ENCODE results near the gene BIN2.

BIN2 gene

GRCh38 chr12:51253276-51253675, 70.7 kb downstream of the BIN2 start:
- DNase-seq: no peak

GRCh38 chr12:51247523-51248206, 76.3 kb downstream of the BIN2 start:
- DNase-seq: peak; percentile 80

- no peak for DNase-seq
These were observed 77.6 kb downstream of the BIN2 start for GRCh38 chr12:51246254-51246853.

GRCh38 chr12:51245476-51246253, 78.3 kb downstream of the BIN2 start:
- no peak for DNase-seq

- DNase-seq: no peak
These were observed 79.7 kb downstream of the BIN2 start for GRCh38 chr12:51244269-51244668.

GRCh38 chr12:51242876-51243275, 81.1 kb downstream of the BIN2 start:
- DNase-seq: no peak

- DNase-seq: no peak
These were observed 81.9 kb downstream of the BIN2 start for GRCh38 chr12:51242120-51242519.

GRCh38 chr12:51240971-51241370, 83.0 kb downstream of the BIN2 start:
- DNase-seq: no peak

GRCh38 chr12:51238510-51239334, 85.3 kb downstream of the BIN2 start, which contains the start of gene DAZAP2:
DAZAP2 (plus strand) TSS chr12:51238826; CDS start chr12:51238908, 82 bp downstream.
- DNase-seq: peak; percentile 98

- peak; percentile 54 for DNase-seq
These were observed 85.9 kb downstream of the BIN2 start for GRCh38 chr12:51238037-51238509.

- no peak for DNase-seq
These were observed 89.4 kb downstream of the BIN2 start for GRCh38 chr12:51234530-51234929.

GRCh38 chr12:51232642-51233041, 91.3 kb downstream of the BIN2 start:
- no peak for DNase-seq

Measured in NCI-H345 (cell line).